Activated CD4-positive, CD25-positive, alpha-beta regulatory T cell (primary cell): ENCODE data around the gene DIPK1C.

Source experiments
- DNase-seq, 4 experiments: peaks; one replicate each; lab custom pipeline; 2025; lab: John Stamatoyannopoulos, UW

DIPK1C gene

DNA sequence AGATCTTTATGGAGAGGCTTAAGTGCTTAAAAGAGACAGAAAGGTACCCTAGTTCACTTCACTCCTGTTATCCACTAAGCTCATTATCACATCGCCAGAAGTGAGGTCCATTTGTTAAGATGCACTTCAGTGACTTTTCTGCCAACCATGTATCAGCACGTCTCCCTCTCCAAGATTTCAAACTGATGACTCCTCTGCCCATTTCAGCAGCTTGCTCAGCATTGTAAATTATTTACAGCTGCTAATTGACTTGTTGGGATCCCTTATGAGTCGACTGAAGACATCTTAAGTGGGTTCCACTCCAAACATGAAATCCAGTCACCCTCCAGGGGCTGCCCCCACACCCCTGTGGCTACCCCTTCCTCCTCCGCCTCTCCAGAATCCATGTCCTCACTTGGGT, 37.3 kb downstream of the DIPK1C start:
- DNase-seq, result no peak

DNA sequence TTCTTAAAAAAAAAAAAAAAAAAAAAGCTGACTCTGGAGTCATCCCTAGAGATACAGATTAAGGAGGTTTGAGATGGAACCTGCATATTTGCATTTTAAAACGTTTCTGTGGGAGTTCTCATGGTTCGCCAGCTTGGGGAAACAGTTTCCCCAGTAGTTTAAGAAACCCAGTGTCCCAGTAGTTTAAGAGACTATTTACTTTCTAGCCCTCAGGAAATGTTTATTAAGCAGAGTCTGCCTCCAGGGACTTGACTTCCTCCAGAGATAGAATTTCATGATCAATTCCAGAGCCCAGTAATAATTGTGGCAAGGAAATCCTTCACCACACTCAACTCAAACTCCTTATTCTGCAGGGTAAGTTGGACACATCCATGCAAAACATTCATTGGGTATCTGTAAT, 39.1 kb downstream of the DIPK1C start:
- DNase-seq, result no peak

DNA sequence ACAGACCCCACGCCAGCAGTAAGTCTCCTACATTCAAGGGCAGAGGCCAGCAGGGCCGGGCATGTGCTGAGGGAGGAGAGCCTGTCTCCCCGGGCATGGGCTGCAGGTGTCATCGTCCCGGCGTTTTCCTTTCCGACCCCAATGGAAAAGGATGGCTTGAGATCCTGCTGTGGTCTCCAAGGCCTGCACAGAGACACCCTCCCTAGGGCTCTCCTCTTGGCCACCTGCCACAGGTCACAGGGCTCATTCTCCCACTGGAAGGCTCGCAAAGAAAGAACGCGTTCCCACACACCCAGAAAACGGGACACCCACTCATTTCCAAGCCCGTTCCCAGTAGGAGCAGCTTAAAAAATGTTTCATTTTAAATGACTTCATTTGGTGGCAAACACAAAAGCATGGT, 41.0 kb downstream of the DIPK1C start:
- no peak for DNase-seq

DNA sequence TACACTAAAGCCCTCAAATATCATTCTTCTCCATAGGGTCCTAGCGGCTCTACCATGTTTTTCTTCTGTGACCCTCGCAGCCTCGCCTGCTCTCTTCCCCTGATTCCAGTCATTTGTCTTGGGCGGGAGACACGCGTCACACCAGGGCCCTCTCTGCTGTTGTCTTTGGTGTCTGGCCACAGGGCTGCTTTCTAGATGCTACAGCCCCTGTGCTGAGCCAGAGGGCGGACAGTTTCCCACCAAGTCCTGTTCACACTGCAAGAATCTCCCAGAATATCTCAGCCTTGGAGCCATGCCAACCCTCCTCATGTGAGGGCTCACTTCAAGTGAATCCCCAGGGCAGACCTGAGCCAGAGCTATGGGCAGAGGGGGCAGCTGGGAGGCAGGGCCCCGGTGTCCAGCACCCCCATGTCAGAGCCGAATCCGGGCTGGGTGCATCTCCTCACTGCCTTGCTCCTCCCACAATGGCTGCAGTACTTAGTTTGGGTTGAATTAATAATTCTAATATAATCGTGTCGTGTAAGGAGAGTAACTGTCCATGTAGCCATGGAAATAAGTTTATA, 42.1 kb downstream of the DIPK1C start:
- no peak for DNase-seq

DNA sequence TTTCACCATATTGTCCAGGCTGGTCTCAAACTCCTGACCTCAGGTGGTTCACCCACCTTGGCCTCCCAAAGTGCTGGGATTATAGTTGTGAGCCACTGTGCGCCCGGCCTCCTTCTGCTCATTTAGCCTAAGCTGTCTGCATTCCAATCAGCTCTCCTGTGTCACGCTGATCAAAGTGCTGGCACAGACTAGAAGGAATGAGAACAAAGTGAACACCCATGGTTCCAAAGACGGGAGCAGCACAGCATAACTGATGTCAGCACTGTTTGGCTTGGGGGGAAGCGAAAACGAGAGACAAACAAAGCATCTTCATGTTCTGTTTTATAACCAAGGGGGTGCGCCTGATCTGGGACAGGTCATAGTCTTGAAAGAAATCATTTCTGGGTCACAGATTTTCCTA, 43.3 kb downstream of the DIPK1C start:
- DNase-seq, result no peak

DNA sequence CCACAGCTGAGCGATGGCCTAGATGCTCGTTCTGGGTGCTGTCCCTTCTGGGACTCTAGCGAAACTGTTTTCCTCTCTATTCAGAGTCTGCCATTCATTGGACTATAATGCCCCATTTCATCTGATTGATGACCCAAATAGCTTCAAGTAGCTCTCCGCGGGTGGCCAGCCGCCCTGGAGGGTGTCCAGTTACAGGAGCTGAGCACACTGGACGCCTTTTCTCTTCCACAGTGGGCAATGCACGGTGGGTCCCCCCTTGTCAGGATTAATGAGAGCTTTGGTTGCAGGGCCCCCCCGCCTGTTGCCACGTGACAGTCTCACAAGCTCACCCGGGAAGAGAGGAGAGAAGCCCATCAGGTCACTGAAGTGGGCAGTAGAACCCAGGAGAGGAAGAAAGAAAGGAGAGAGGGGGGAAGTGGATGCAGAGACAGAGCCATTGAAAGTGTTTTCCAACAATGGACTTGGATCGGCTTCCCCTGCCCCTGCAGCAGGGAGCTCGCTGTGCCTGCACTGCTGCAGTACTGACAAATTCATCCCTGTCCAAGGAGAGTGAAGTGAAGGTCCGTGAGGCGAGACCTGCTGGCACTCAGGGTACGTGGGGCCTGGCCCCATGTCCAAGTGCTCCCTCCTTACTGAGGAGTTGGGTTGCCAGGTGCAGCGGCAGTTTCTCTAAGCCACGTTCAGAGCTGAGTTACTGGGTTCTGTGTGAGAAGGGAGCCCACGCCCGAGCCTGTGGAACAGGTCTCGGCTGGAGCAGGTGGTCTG, 44.8 kb downstream of the DIPK1C start:
- DNase-seq, result no peak

DNA sequence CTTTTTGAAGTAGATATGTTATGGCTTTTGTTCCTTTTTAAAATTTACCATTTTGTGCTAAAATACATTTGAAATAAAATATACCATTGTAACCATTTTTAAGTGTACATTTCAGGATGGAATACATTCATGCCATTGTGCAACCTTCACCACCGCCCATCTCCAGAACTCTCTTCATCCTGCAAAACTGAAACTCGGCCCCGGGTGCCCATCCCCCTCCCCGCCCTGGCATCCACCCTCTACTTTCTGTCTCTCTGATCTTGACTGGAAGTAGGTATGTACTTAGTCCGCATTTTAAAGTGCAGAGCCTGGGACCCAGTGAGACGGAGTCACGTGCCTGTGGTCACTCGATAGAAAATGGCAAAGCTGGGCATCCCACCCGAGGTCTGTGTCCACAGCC, 45.6 kb downstream of the DIPK1C start:
- DNase-seq, result no peak

DNA sequence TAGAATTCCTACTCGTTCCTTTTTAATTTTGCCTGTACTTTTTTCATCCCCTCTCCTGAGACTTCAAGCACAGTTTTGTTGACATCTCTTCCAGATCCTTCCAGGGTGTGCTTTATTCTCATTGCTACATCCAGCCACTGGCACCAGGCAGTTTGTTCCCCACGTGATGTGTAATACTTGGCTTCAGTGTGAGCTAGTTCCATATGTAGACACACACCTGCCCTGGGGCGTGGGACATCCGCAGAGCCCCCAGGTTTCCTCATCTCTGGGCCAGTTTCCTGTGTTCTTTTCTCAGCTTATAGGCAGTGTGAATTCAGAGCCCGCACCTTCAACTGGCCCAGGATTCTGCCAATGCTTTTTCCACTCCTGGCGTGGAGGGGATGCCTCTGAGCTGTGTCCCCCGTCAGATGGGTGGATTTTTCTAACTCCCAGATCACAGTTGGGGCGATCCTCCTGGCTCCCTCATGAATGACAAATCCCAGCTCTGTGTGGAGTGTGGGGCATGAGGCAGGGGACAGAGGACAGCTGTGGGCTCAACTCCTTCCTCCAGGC, 46.6 kb downstream of the DIPK1C start:
- DNase-seq, result no peak

DNA sequence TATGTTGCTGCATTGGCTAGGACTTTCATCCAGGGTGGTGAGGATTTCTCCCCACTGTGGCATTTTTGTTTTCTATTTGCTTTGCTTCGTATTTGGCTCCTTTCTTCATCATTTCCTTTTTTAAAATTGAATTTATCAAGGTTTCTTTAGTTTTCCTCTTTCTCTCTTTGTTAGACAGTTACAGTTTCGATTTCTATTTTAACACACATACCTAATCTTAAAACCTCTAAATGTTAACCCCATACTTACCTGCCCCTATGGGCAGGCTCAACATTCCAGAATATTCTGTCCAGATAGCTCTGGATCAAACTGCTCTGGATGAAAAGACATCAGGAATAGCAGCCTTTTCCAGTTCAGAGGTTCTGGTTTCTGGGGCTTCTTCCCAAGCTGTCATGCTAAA, 49.2 kb downstream of the DIPK1C start:
- no peak for DNase-seq

DNA sequence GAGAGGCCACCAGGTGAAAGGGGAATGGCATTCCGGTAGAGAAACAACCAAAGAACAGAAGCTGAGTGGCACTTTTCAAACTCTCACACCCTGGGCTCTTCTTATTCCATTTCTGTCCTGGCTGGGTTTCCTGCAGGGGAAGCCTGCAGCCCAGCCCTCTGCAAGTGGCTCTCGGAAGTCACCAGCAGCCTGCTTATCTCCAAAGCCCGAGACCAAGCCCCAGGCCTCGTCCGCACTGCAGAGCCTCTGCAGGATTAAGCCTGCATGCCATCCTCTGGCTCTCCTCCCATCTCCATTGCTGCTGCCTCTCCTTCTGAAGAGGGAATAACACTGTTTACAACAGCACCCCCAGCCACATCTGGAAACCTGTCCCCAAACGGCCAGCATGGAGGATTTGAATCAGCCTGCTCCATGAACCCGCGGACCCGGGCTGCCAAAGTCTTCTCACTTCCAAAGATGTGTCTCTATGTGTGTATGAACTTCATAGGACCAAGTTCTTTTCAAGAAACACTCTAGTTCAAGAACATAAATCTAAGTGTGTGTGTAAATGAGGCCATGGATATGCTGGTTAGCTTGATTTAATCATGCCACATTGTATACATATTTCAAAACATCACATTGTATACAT, 54.2 kb downstream of the DIPK1C start:
- DNase-seq, result no peak

DNA sequence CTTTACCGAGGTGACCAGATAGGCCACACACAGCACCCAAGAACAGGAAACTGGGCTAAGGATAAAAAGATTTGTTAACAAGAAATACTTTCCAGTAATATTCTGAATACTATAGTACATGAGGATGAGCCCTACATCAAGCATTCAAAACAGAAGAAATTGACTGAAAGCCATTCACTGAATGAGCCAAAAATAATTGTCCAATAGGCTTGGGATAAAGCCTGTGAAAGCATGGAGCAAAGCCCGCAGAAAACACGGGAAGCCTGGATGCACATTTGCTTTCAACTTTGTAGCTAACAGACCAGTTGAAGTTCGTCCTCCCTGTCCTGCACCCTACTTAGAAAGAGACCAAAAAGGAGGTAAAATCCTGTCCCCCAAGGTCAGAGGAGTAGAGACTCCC, 56.3 kb downstream of the DIPK1C start:
- DNase-seq, result no peak

DNA sequence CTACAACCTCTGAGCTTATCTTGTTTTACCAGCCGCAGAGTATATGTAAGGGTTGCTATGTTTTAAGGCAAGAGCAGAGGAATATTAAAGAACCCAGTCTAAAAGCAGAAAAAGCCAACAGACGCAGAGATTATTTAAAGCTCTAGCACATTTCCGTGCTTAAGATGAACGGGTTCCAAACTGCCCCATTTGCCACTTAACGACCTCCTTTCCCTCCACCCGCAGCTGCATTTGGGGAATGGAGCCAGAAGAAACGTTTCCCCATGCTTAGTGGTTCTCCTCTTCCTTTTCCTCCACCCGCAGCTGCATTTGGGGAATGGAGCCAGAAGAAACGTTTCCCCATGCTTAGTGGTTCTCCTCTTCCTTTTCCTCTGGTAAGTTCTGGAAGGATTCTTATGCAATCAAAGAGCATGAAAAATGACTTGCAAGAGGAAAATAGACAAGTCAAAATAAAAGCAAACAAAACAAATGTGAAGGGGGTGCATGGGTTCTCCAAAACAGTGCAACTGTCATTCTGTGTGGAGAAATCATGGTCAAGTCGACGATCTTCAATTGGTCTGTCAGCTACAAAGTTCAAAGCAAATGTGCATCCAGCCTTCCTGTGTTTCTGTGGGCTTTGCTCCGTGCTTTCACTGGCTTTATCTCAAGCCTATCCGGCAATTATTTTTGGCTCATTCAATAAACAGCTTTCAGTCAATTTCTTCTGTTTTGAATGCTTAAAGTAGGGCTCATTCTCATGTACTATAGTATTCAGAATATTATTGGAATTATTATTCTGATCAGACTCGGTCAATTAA, 57.8 kb downstream of the DIPK1C start:
- no peak for DNase-seq

DNA sequence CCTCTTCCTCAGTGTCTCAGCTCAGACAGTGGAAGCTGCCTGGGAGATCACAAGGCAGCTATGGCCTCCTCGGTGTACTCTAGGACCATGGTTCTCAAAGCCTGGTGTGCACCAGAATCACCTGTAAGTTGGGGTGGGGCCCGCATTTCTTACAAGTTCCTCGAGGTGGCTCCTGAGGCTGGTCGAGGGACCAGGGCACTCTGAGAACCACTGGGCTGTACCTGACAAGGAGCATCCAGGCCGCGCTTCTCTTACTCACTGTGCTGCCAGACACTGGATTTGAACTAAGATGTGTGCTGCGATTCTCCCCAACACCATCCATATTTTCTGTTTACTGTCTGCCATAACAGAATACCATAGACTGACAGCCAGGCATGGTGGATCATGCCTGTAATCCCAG, 59.5 kb downstream of the DIPK1C start:
- no peak for DNase-seq

DNA sequence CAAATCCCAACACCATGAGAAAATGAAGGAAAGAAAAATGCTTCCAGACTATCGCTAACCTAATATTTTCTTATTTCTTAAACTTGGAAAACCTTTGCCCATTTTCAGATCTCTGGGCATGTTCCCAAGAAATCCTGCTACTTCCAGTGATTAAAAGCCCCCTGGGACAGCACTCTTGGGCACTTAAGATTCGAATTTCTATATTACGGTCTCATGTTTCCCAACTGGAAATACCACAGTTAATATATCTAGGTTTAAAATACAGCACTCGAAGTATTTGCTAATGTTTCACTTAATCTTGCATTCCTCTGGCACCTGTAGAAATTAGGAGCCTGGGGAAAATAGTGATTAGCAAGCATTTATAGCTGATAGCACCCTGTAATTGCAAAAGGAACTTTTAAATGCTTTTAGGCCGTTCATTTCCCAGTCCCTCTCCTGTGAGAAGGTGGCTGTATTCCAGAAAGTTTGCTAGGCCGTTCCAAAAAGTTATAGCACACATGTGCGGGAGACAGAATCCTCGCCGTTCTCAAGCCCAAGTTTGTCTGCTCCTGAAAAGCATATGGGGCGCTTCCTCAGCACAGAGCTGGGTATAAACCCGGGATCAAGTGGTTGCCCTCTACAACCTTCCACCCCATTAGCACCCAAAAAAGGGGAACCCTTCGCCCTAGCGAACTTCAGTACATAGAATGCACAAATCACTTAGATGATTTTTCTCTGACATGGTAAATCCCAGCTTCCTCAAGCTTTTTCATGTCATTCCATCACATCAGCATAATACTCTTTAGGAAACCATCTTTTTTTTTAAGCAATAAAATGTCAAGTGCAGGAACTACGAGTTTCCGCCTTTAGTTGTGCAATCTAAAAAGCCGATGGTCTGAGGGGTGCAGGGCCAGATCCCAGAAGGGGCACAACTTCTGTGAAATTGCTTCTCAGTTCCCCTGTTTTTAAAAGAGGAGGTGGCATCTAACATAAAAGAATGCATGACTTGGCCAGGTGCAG, 60.6 kb downstream of the DIPK1C start:
- no peak for DNase-seq

DNA sequence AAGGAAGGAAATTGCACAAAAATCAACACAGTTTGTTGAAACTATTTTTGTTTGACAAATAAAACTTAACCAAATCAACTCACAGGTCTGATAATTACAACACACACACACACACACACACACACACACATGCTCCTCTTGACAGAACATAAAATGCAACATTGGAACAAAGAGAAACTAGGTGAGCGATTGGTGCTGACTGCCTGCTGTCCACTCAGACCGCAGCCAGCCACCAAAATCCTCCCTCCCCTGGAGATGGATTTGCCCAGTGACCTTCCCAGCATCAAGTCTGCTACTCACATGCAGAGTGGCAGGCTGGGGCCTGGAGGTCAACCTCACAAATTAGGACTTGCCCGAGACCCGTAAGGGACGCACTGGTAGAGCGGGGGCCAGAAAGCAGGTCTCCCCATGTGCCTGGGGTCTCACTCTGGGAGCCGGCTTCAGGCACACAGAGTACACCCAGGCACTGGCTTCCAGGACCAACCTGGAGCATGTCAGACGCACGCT, 61.4 kb downstream of the DIPK1C start:
- DNase-seq, result no peak

DNA sequence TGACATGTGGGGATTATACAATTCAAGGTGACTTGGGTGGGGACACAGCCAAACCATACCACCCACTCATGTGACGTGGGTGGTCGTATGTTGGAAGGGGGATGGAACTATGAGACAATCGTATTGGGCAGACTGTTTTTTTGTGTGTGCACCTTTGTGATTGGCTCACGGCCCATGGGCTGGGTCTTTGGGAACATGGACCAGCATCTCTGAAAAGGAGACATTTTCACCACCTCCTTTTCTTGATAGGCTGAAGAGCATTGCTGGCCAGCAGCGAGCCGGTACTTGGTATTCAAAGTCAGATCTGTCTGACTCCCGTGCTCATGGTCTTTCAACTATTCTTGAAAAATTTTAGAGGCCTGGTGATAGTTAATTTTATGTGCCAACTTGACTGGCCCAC, 62.1 kb downstream of the DIPK1C start:
- no peak for DNase-seq

DNA sequence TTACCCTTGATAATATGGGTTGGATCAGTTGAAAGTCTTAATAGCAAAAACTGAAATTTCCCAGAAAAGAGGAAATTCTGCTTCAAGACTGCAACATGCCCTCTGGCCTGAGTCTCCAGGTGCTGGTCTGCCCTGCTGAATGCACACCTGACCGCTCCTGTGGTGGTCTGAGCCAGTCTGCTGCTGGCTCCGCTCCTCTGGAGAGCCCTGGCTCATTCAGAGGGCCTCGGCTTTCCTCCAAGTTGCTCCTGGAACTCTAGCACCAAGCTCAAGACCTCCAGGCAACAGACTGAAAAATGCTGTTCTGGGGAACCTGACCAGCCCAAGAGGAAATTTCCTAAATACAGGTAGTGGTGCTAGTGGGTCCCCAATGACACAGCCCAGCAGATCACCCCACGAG, 64.8 kb downstream of the DIPK1C start:
- no peak for DNase-seq

DNA sequence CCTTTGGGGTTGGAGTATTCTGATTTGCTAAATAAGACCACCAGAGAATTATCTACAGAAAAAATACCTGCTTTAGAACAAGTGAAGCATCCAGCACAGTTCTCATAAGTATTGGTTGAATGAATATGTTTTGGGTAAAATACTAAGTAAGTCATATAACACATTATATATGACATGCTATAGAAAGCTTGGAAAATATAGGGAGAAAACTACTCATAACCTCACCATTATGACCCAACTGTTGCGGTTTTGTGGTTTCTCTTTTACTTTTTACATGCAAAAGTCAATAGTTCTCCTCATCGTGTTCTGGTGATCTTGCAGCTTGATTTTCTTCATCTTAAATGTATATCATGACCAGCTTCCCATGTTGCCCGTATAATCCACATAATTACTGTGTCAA, 66.2 kb downstream of the DIPK1C start:
- no peak for DNase-seq

DNA sequence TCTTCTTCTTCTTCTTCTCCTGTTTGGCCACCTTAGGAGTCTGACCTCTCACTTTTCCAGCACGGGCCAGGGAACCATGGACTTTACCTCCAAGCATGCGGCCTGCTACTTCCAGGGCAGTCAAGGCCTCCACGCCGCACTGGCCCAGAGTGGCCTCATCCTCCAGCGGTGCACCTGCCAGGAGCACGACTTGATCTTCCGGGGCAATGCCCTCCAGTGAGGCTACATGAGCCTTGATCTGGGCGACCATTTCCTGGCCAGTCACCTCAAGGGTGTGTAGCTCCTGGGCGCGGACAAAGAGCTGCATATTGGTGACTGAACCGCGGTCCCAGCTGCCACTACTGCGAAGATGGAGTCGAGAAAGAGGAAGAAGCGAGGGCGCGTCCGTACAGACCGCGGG, 67.1 kb downstream of the DIPK1C start:
- no peak for DNase-seq

DNA sequence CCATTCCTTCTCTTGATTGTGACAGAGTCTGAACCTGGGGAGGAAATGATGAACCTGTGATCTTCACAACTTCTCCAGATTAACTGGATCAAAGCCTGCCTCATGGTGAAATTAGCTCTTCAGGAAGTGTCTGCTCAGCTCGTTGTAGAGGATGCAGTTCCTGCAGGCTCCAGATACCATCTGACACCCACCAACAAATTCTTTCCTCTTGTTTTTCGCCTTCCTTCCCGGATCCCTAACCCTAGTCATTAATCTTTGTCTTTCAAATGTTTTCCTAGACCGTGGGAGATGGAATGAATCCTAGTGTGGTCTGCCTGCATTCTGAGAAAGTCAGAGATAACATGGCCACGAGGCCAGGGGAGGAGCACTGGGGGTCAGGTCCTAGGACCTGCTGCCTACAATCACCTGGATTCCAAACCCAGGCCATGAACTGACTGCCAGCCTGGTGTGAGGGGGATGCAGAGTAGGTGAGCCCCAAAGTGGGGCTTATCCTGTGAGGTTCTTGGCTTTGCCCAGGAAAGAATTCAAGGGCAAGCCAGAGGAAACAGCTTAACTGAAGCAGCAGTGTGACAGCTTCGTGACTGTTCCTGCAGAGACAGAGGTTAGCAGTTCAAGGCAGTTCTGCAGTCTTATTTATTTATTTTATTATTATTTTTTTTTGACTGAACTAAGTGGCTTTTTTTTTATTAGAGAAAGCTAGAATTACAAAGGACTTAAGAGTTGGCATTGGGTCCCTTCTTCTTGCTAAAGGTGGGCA, 67.8 kb downstream of the DIPK1C start:
- no peak for DNase-seq
